HG03280 (cell line): ENCODE data around the gene RPTOR.

Experiments used
- ATAC-seq: cut with Tn5 transposase; IDR thresholded peaks from one replicate; pipeline ENCODE4 v1.9.1; 2021; ENCODE audit warnings: mild to moderate bottlenecking, moderate library complexity; ENCODE audit not compliant: unreplicated experiment

Gene RPTOR

DNA sequence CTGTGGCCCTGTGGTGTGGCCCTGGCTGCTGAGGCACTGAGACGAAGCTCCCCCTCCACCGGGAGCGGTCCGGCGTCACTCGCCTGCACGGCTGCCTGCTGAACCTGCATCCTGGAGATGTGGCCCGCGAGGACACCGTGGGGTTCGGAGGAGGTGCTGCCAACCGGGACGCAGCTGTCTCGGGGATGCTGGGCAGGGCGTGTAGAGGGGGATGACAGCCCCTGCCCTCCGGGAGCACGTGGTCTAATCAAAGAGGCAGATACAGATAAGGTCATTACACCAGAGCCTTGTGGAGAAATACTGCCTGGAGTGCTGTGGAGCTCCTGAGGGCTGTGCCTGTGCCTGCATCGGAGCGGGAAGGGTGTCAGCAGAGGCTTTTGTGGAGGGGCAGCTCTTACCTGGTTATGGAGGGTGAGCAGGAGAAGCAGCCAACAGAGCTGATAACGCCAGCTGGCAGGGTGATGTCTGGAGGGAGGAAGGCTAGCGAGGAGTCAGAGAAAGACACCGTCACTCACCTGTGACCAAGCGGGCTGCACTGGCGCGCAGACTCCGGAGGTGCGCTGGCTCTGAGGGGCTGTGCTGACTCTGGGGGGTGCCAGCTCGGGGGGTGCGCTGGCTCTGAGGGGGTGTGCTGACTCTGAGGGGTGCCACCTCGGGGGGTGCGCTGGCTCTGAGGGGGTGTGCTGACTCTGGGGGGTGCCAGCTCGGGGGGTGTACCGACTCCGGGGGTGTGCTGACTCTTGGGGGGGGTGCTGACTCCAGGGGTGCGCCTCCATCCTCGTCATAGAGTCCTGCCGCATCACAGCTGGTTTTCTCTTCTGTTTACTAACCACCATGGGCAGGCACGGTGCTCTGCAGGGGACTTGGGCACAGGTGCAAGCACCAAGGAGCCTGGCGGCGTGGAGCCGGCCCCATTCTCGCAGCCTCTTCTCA is 342.3 kb downstream of the RPTOR start:
- no peak for ATAC-seq

DNA sequence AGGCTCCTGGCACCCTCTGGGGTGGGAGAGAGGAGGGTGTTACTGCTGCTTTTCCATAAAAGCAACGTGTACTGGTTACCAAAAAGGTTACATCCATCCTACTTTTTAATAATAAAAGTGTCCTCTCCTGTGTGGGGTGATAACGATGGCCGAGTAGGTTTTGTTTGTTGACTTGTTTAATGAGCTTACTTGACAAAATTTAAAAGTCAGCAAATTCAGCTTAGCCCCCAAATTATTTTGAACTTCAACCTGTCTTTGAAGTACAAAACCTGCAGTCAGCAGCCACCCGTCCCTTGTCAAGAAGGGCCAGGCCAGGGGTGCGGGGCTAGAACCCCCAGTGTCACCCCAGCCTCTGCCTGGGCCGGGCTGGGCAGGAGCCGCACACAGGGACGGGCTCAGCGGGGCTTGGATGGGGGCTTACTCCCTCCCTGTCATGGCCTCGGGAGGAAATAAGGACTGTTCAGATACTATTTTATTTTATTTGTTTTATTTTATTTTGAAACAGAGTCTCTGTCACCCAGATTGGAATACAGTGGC is 343.1 kb downstream of the RPTOR start:
- ATAC-seq, result no peak

DNA sequence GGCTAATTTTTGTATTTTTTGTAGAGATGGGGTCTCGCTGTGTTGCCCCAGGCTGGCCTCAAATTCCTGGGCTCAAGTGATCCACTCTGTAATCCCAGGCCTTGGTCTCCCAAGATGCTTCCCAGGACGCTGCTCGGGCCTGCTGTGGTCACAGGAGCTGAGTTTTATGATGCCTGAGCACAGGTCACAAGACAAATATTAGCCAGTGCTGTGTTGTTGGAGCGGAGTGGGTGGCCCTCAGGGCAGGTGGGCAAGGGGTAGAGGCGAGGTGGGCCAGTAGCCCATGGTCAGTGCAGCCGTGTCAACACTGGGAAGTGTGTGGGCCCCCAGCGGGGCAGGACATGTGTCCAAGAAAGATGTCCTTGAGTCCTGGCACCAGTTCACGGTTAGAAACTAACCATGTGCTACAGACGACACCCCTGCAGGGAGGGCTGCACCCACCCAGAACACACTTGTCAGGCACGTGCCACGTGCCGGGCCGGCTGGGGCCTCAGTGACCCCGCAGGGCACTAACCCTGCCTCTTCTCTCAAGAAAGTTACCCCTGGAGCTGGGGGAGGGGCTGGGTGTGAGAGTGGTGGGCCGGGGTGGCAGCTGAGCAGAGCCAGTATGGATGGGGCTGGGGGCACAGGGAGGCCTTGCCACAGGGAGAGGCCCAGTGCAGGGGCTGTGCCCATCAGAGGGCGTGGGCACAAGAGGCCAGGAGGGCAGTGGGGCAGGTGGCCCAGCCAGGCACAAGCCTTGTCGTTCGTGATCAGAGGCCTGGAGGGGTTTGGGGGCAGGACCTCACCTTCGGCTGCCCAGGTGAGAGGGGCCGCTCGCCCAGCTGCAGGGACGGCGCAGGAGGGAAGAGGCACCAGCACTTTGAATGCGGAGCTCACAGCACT is 343.9 kb downstream of the RPTOR start:
- ATAC-seq, result no peak

DNA sequence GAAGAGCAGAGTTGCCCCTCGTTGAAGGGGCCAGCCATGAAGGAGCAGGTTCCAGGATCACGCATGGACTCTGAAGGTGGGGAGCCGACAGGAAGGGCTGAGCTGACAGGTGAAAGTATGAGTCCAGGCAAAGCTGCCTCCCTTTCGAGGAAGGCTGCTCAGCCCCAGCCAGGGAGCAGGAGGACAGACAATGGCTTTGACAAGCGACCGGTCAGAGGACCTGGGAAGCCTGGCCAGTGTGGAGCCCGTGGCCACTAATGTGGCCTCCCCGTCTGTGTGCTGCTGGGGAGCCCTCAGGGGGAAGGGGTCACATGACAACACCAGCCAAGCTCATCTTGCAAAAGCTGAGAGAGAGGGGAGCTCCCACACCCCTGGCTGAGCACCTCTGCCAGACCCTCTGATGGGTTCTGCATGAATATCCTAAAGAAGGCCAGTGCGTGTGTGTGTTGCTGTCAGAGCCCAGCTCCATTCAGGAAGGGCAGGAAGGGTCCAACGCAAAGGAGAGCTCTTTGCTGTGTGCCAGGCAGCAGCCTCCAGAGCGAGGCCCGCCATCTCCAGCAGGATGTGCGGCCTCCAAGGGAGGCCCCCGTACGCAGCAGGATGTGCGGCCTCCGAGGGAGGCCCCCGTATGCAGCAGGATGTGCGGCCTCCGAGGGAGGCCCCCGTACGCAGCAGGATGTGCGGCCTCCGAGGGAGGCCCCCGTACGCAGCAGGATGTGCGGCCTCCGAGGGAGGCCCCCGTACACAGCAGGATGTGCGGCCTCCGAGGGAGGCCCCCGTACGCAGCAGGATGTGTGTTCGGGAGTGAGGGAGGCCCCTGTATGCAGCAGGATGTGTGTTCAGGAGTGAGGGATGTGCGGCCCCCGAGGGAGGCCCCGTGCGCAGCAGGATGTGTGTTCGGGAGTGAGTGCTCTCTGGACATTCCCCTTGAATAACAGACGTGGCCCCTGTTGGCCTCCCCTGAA is 344.9 kb downstream of the RPTOR start:
- ATAC-seq, result no peak

DNA sequence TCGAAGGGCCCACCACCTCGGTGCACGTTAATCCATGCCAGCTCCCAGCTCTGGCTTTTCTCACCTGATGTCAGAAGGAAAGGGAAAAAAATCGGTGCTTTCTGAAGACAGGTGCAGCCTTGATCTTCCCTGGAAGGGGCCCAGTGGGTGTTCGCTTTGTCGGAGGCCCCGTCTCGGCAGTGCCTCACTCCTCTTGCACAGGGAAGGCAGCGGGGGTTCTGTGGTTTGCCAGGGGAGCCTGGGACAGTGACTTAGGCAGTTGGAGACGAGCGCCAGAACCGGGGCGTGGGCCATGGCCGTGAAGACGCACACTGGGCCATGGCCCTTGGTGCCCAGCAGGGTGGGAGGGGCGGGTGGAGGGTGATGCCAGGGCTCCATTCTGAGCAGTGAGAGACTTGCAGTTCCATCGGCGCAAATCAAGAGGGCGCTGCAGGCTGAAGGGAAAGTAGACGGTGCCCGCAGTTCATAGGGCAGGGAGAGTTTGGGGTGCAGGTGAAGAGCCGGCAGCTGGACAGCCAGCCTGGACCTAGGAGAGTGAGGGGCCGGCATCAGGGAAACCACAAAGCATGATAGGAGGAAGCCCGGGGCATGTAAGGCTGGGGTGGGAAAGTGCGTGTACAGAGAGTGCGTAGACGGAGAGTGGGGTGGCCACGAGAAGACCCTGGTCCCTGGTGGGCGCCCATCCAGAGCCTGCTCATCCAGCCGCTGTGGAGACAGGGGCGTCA is 345.7 kb downstream of the RPTOR start:
- no peak for ATAC-seq

DNA sequence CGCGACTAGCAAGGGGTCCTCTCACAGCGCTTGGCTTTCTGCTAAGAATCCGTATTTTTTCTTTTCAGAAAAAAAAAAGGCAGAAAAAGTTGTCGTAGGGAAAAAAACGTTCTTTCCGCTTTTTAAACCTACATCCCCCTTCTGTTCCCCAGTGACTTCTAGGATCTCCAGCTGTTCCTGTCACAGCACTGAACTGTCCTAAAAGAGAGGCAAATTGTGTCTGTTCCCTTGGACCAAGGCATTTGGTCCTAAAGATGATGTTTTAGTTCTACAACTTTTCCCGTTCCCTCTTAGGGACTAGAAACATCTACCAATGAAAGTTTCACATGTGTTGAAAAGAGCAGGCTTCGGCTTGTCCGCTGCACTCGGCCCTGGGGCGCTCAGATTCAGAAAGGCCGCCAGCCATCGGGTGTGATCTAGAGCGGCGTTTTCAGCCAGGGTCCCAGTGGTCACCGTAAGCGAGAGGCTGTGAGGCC is 346.3 kb downstream of the RPTOR start:
- ATAC-seq, result no peak

DNA sequence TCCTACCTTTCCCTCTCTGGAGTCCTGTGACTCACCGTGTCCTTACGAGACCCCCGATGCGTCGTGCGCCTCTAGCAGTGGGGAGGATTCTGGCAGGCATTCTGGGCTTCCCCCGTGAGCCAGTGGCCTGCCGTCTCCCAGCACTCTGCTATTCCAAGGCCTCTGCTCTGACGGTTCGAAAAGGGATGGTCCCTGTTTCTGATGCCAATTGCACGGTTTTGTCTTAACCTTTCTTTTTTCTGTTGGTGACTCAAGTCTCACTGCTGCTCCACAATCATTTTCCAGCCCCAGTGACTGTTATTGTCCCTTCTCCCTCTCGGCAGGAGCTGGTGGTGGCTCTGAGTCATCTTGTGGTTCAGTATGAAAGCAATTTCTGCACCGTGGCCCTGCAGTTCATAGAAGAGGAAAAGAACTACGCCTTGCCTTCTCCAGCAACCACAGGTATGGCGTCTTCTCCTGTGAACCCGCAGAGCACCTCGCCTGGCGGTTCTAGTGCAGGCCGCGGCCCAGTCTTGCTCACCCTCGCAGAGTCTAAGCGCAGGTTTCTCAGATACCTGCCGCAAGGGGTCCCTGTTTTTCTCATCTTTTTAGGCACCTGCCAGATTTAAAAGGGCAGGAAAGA is 346.9 kb downstream of the RPTOR start:
- peak; percentile 44 for ATAC-seq

DNA sequence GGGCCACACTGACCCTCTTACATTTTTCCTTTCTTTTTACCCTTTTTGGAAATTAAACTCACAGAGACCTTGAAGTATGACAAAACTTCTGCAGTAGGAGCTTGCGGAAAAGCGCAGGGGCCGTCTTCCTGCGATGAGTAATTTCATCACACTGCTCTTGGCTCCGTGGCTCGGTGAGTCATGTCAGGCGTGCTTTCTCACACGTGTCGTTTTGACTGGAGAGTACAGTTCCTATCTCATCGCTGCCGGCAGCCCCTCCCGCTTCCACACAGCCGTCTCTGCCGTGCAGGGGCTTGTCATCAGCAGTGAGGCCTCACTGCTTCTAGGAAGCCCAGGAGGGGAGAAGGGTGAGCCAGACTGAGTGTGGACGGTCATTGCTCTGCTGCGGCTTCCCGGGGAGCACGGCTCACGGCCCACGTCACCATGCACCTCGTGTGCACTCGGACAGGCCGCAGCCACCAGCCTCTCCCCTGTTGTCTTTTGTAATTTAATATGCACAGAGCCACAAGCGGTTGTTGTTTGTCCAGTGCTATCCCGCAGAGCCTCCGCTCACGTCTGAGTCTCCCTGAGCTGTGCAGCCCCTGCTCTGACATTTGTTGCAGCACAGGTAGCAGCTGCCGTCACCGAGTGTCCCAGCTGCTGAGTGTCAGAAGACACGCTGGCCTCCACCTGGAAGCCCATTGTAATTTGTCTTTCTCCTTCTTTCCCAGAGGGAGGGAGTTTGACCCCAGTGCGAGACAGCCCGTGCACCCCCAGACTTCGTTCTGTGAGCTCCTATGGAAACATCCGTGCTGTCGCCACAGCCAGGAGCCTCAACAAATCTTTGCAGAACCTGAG is 347.6 kb downstream of the RPTOR start:
- peak; percentile 70 for ATAC-seq

DNA sequence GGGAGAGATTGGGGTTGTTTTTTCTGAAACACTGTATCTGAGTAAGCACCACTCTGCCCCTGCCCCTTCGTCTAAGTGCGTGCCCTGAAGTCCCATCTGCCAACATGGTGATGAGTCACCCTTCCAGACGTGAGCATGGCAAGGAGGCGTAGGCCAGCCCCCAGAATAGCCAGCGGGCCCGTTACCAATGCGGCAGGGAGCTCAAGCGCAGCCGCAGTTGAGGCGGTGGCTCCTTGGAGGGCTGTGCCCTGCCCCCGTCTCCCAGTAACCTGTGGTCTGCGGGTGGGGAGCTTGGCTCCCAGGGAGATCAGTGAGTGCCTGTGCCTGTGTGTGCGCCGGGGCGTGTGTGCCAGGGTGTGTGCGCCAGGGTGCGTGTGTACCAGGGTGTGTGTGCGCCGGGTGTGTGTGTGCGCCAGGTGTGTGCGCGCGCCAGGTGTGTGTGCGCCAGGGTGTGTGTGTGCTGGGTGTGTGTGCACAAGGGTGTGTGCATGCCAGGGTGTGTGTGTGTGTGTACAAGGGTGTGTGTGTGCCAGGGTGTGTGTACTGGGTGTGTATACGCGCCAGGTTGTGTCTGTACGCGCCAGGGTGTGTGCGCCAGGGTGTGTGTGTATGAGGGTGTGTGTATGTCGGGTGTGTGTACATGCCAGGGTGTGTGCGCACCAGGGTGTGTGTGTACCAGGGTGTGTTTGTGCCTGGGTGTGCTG is 348.4 kb downstream of the RPTOR start:
- ATAC-seq, result no peak

DNA sequence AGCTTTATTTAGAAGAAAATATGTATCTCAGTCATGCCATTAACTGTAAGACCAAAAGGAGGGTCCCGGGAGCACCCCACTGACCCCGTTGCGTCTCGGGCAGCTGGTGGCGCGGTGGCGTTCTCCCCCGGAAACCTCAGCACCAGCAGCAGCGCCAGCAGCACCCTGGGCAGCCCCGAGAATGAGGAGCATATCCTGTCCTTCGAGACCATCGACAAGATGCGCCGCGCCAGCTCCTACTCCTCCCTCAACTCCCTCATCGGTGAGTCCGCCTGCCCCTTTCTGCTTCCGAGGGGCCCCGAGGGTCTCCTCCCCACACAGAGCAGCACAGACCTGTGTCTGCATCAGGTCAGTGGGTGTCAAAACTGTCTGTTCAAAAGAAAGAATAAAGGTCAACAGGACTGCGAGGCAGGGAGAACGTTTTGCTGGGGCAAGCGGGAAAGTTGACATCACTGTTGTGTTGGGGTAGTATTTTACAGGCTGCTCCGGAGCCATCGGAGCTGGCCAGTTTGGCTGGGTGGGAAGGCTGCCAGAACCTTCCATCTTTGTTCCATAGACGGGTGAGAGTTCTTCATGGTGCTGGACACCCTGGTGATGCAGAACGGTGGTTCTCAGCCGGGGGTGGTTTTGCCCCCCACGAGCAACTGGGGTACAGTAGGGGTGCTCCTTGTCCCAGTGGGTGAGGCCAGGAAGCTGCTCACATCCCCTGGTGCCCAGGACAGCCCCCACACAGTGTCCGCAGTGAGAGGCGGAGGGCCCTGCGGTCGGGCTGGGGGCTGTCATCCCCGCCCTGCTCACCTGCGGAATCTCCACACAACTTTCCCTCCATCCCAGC is 349.2 kb downstream of the RPTOR start:
- no peak for ATAC-seq

DNA sequence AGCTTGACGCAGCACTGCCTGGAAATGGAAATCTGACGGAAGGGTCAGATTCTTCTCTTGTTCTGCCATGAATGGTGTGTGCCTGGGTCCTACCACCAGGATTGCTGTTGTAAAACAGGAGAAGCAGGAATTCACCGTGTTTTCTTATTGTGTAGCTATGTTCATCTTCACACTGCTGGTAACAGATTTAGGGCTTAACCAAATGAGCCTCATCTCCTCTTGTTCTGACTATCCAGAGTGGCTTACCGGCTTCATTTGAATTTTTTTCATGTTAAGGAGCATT is 349.7 kb downstream of the RPTOR start:
- no peak for ATAC-seq

DNA sequence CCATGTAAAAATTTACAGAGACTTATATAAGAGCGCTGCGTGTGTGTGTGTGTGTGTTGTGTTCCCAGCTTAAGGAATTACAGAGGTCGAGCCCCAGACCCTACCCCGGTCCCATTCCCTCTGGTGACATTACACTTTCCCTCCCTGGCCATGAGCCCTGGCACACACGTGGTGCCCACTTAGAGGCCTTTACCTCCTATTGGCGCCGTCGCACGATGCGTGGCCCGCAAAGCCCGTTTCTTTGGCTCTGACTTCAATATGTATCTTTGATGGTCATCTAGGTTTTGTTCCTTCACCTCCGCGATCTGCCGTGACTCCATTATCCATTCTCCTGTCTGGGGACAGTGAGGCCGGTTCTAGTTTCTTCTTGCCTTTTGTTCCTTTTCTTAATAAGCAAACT is 350.1 kb downstream of the RPTOR start:
- no peak for ATAC-seq

DNA sequence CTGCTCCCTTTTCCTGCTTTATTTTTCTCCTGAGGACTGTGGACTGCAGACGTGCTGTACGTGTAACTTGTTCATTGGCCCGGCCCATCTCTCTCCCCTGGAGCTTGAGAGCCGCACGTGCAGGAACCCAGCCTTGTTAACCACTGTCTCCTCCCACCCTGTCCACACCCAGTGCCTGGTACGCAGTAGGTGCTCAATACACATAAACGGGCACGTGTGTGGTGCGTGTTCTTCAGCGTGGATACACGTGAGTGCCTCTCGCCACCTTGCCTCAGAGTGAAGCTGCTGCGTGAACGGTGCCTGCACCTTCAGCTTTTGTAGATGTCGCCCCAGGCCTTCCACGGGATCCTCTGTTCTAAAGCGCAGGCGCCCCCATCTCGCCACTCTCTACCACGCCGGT is 350.7 kb downstream of the RPTOR start:
- no peak for ATAC-seq

DNA sequence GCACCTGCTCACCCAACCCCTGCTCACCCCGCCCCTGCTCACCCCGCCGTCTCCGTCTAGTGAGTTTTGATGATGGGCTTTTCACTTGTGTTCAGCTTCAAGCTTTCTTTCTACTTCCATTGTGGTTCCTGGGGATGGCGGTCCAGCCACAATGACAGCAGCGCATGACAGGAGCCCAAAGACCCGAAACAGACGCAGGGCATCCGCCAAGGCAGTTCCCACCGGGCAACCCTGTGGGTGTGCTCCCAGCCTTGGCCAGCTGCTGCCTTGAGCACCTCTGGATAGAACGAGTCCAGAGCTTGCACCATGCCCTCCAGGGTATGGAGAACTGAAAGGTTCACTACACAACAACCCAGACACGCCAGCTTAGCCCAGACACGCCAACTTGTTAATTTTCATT is 354.1 kb downstream of the RPTOR start:
- no peak for ATAC-seq

DNA sequence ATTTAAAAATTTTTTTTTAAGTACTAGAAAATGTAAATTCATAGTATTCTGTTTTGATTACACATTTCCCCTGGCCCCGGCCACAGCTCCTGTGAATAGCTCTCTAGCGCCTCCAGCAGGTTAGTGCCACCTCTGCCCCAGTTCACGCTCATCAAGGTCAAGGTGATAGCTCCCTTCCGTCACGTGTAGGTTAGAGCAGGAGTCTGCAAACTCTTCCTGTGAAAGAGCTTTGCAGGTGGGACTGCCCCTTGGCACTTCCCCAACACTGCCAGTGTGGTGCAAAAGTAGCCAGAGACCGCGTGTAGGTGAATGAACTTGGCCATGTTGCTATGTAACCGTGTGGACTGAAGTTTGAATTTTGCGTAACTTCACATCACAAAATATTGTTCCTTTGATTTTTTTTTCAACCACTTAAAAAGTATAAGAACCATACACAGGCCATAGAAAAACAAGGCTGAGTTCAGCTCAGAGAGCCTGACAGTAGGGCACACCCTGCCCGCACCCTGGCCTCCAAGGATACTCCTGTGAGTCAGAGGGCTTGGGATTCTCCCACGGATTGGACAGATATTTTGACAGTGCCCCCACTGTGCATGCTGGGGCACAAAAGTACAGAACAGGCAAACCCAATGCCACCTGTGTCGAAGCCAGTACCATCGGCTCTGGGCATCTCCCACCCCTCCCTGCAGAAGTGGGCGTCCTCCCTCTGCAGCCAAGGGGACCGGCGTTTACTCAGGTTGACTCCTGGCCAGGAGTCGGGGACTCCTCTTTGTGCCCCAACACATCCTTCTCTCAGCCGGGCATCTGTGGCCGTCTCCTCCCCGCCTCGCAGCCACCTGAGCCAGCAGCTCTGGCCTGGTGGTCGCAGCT is 355.0 kb downstream of the RPTOR start:
- no peak for ATAC-seq

DNA sequence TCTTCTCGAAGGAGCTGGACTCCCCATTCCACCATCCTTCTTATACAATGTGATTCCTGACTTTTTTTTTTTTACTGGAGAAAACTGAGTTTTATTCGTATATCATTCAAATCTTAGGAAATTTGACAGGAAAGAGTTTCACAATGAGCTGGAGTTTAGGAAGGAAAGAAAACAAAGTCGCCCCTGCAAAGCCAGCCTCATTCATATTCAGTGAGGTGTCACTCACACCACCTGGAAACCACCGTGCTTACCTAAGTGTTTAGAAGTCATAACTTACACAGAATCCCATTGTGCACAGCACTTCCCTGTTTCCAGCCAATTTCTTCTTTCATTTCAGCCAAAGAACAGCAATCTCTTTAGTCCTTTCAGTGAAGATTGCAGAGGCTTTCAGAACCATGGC is 356.7 kb downstream of the RPTOR start:
- ATAC-seq, result no peak
